Ovary (tissue), 9 donors: ENCODE results near the gene HMG20A. TPM values are rescaled to one million over a fixed set of nuclear protein-coding genes. Genes with fewer than 3 reads are reported as not detected.

Experiments
- DNase-seq, 5 donors: peaks; one replicate each; pipeline ENCODE4 v3.0.0-alpha.2; 2019 to 2020
- H3K27ac ChIP-seq, 2 donors: fragments of 200-600 bp; one replicate each; pipeline versions ENCODE4 v1.5.1 to v1.8.0; 2019 to 2022
- H3K27me3 ChIP-seq: fragments of 200-600 bp; one replicate; pipeline ENCODE4 v1.8.0; 2022
- H3K36me3 ChIP-seq: fragments of 200-600 bp; sonication (generic); one replicate; pipeline ENCODE4 v1.5.1; 2019
- H3K4me1 ChIP-seq: one replicate; pipeline ENCODE4 v1.8.1; 2013; ENCODE audit warnings: mild to moderate bottlenecking, moderate library complexity; ENCODE audit not compliant: insufficient read depth
- H3K4me3 ChIP-seq: fragments of 200-600 bp; sonication (generic); one replicate; pipeline ENCODE4 v1.5.1; 2017
- H3K9me3 ChIP-seq, 2 donors: fragments of 200-600 bp in 1 of 2; sonication (generic) in 1 of 2; one replicate each; pipeline versions ENCODE4 v1.5.1 to v1.8.1; 2013 to 2019; ENCODE audit warnings: mild to moderate bottlenecking in 1 of 2, moderate library complexity in 1 of 2
- CTCF ChIP-seq, 3 donors: fragments of 450-650 bp in 2 of 3; fragments of 200-600 bp in 1 of 3; IDR thresholded peaks; one replicate each; pipeline versions ENCODE4 v1.5.1 to v1.8.0; 2016 to 2022; ENCODE audit warnings: antibody characterized with exemption in 3 of 3, mild to moderate bottlenecking in 1 of 3
- EP300 ChIP-seq: sonication (generic); formaldehyde crosslinking; IDR thresholded peaks from one replicate; pipeline ENCODE4 v1.6.1; 2017; ENCODE audit warnings: antibody characterized with exemption
- POLR2A ChIP-seq: fragments of 450-650 bp; IDR thresholded peaks from one replicate; pipeline ENCODE4 v1.6.1; 2017; ENCODE audit warnings: antibody characterized with exemption, mild to moderate bottlenecking, moderate library complexity
- WGBS, 3 donors: extraction: QIAGEN DNeasy Blood & Tissue Kit in 1 of 3; methylation state at CpG; one replicate each; pipeline versions ENCODE4 v1.1.5 to v1.1.7; 2013 to 2017; 5-methylcytosine and 5-hydroxymethylcytosine counted together
- intact Hi-C, 4 donors: fragments of 100-400 bp; cut with DNase I; formaldehyde crosslinking; loops; one replicate each; pipeline versions ENCODE4 v1.11.0 to v1.15.1; 2022 to 2023
- polyA plus RNA-seq, 2 donors: library from polyadenylated mRNA; stranded (reverse); fragments of 200-250 nt in 1 of 2; fragments of 350-450 nt in 1 of 2; fragmentation: Illumina TruSeq in 1 of 2; extraction: RNeasy Lipid Tissue Mini Kit (QIAGEN cat#74804) in 1 of 2; gene quantifications; one replicate each; pipeline ENCODE4 v1.2.3, GENCODE V29; 2013 to 2014
- total RNA-seq, 7 donors: library from RNA; depleted of rRNA in 2 of 7; stranded (reverse); fragments of >200 nt in 2 of 7; fragmentation: NEBNext Ultra II Directional in 3 of 7; extraction: Animal tissue kit (Norgen Biotek cat#: 25700) in 3 of 7; gene quantifications; one replicate each; pipeline versions ENCODE4 v1.1.0 to v1.2.4, GENCODE V29; 2016 to 2023
- donor health status: DM: no; HTN: no; CAD: no; lungs with moderate emphysema.
- donor health status: DM: no; HTN: no; CAD: no.
- donor health status: Bipolar disorder and iron deficiency.
- donor health status: DM: yes; HTN: yes; CAD: no.
- donor health status: DM: no; HTN: no; CAD: no.
- donor health status: DM: yes; HTN: yes; CAD: no.

HMG20A gene
- total and polyA plus RNA-seq, 9 donors, result 18.2 to 53.4 (median 34.9) TPM

GRCh38 chr15:77387365-77388105, 33.2 kb upstream of the HMG20A start:
- Histone ChIP-seq H3K4me3 (no peak overlapping the region), H3K36me3 (no peaks in the 10 kb centered on the region), H3K27me3 (no peaks in the 10 kb centered on the region), H3K4me1 (peaks cover 2% of the 10 kb centered on the region), H3K27ac (no peak overlapping the region), H3K9me3 (no peaks in the 10 kb centered on the region)
- TF ChIP-seq EP300, result no peak
- 90 to 94% (median 93%) methylated on average over 2 of the region's 2 CpGs for WGBS, 3 donors
- DNase-seq, result no peak
- intact Hi-C loops, result no loop called here

- Histone ChIP-seq H3K27ac (no peak overlapping the region), H3K36me3 (no peaks in the 10 kb centered on the region), H3K9me3 (no peaks in the 10 kb centered on the region), H3K4me3 (no peak overlapping the region), H3K4me1 (peaks cover 2% of the 10 kb centered on the region), H3K27me3 (no peaks in the 10 kb centered on the region)
- intact Hi-C loops, result no loop called here
- WGBS, 3 donors, result 82 to 92% (median 83%) methylated on average over 3 of the region's 3 CpGs
- no peak for TF ChIP-seq EP300
- TF ChIP-seq POLR2A, result no peak
- no peak for TF ChIP-seq CTCF (IDR thresholded peaks at IDR 0.05)
- DNase-seq, result no peak
Observed at GRCh38 chr15:77391372-77391951, 29.2 kb upstream of the HMG20A start.

GRCh38 chr15:77392762-77393470, 27.8 kb upstream of the HMG20A start:
- H3K27ac ChIP-seq, result no peak overlapping the region
- H3K4me3 ChIP-seq, result no peak overlapping the region
- no peak for DNase-seq
- intact Hi-C loops, result no loop called here
- 96 to 98% (median 97%) methylated on average over 7 of the region's 7 CpGs for WGBS, 3 donors
- no peaks in the 10 kb centered on the region for H3K9me3 ChIP-seq
- no peaks in the 10 kb centered on the region for H3K36me3 ChIP-seq
- no peak for TF ChIP-seq POLR2A
- no peaks in the 10 kb centered on the region for H3K27me3 ChIP-seq
- peaks cover under 1% of the 10 kb centered on the region for H3K4me1 ChIP-seq

- no peaks in the 10 kb centered on the region for H3K36me3 ChIP-seq
- no peak overlapping the region for H3K27ac ChIP-seq
- no peak overlapping the region for H3K4me3 ChIP-seq
- intact Hi-C loops, result no loop called here
- no peaks in the 10 kb centered on the region for H3K9me3 ChIP-seq
- no peaks in the 10 kb centered on the region for H3K4me1 ChIP-seq
- H3K27me3 ChIP-seq, result no peaks in the 10 kb centered on the region
- no peak for DNase-seq
- TF ChIP-seq EP300 (no peak), CTCF (IDR thresholded peaks at IDR 0.05) (no peak), POLR2A (no peak)
Observed at GRCh38 chr15:77393471-77393840, 27.2 kb upstream of the HMG20A start.

GRCh38 chr15:77395013-77395774, 25.5 kb upstream of the HMG20A start:
- intact Hi-C loops, result no loop called here
- Histone ChIP-seq H3K4me3 (no peak overlapping the region), H3K27ac (no peak overlapping the region), H3K27me3 (no peaks in the 10 kb centered on the region), H3K4me1 (no peaks in the 10 kb centered on the region), H3K9me3 (no peaks in the 10 kb centered on the region), H3K36me3 (no peaks in the 10 kb centered on the region)
- TF ChIP-seq CTCF (IDR thresholded peaks at IDR 0.05) (no peak), POLR2A (no peak), EP300 (no peak)
- WGBS, 3 donors, result 97 to 98% (median 98%) methylated on average over 3 of the region's 3 CpGs
- DNase-seq, result no peak
